Dedifferentiated amniotic fluid mesenchymal stem cell (primary cell): Measurements from ENCODE around the gene PRKN.

Experiments used
- DNase-seq: peaks from one replicate; pipeline ENCODE4 v3.0.0-alpha.2; 2016; ENCODE audit errors: extremely low spot score

The PRKN gene

DNA sequence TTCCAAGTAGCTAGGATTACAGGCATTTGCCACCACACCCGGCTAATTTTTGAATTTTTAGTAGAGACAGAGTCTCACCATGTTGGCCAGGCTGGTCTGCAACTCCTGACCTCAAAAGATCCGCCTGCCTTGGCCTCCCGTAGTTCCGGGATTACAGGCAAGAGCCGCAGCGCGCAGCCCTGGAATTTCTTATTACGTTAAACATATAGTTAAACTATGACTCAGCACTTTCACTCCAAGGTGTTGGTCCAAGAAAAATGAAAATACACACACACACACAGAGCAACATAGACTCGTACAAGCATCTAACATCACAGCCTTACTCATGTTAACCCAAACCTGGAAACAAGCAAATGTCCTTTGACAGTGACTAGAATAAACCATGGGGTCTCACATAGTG lies 663.9 kb downstream of the PRKN start:
- DNase-seq, result no peak

DNA sequence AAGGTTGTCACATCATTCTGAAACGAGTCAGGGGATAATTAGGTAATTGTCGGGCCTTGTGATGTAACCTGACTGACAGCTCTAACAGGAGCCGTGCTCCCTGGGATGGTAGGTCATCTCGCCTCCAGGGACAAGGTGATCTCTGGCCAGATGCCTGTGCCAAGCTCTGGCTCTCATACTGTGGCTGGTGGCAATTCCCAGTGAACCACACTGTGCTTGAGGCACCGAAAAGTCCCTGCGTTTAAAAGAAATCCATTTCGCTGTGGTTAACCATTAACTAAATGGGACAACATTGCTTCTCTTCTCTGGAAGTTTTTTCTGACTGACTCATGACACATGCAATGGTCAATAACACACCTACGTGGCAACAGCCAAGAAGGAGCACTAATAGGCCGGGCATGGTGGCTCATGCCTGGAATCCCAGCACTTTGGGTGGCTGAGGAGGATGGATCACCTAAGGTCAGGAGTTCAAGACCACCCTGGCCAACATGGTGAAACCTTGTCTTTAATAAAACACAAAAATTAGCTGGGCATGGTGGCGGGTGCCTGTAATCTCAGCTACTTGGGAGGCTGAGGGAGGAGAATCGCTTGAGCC lies 669.2 kb downstream of the PRKN start:
- DNase-seq, result no peak

DNA sequence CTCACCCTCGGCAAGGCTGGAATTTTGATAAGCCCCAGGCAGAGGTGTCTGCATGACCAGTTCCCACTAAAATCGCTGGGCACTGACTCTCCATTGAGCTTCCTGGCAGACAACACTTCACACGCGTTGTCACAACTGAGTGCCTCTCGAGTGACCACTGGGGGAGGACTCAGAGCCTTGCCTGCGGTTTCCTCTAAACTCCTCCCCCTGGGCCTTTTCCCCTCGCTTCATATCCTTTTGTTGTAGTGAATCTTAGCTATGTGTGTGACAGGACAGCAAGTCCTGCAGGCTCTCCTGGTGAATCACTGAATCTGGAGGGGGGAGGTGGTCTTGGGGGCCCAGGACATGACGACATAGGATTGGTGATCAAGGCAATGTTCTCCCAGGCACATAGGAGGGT lies 670.8 kb downstream of the PRKN start:
- no peak for DNase-seq

DNA sequence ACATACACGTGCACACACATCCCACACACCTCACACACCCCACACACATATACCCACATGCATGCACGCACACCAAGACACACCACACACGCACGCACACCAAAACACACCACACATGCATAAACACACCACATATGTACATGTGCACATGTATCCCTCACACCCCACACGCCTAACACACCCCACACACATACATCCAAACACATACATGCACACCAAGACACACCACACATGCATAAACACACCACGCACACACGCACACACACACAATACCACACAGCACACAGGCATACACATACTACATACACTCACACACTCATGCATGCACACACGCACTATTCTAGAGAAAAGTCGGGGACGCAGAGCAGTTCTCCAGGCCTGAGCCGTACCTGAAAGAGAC lies 671.5 kb downstream of the PRKN start:
- no peak for DNase-seq

DNA sequence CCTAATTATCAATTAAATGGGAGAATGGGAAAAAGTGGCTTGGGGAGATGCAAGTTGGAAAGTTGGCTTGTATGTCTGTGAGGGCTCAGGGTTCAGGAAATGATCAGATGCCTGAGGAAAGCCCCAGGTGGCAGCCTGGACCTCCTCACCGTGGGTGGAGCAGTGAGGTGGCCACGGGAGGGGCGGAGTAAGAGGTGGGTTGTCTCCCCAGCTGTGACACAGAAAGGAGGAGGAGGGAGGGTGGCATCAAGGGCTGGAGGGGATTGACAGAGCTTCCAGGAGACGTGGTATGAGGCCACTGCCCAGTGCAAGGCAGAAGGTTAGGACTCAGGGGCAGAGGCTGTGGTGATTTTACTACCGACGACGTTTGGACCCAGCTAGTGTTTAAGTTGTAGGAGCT lies 672.2 kb downstream of the PRKN start:
- DNase-seq, result no peak

DNA sequence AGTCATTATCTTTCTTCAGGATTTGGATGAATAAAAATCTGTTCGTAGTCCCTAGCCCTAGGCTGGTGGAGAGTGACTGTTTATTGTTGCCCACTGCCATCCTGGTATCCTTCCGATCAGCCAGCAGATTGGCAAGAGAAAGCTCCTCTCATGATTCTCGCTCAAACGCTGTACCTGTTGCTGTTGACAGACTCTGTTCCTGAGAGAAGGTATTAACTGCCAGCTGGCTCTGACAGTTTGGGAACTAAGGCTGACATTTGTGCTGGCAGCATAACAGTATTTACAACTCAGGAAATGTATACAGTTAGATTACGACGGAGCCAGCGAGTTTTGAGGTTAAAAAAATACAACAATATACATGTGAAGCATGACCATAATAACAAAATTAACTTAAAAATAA lies 674.5 kb downstream of the PRKN start:
- DNase-seq, result no peak

DNA sequence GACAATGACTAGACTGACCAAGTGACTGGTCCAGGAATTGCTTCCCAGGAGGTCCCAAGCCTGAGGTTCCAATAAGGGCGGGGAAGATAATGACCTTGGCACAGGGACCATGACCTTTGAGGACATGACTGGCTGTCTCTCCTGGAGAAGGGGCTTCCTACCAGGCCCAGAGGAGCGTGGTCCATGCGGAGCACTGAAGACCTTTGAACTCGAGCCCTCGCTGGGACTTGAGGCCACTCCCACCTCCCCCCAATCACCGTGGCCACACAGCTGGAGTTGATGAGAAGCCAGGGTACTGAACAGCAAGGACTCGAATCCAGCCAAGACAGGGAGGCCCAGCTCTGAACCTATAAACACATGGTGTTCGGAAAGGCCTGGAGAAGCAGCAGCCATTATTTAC lies 677.0 kb downstream of the PRKN start:
- no peak for DNase-seq

DNA sequence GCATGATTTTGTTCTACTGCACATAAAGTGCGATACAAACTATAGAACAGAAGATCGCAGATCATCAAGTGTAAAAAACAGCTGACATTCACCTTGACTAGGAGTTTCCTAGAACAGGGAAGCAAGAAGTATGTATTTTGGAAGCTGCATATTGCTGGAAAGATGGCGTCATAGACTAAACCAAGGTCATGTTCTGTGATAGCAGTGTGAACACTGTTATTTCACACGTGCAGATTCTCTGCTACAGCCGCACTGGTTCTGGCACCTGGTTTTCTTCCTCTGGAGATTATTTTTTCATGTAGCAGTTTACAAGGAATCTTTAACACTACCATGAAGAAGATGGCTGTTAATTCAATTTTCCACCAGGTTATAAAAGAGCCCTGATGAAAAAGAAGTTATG lies 681.2 kb downstream of the PRKN start:
- DNase-seq, result no peak

DNA sequence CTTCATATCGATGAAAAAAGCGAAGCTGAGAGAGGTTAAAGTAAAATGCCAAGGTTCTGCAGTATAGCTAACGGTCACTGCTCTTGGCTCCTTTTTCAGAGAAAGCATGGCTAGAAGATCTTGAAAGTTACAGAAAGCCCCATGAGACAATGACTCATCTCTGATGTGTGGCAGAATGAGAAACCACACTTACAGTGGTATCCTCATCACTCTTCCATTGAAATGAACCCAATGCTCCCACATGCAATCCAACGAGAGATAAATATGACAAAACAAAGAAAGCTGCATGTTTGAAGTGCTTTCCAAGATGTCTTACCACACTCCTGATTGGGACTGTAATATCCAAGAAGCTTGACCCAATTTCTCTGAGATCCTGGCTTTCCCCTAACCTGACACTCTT lies 694.9 kb downstream of the PRKN start:
- DNase-seq, result no peak

DNA sequence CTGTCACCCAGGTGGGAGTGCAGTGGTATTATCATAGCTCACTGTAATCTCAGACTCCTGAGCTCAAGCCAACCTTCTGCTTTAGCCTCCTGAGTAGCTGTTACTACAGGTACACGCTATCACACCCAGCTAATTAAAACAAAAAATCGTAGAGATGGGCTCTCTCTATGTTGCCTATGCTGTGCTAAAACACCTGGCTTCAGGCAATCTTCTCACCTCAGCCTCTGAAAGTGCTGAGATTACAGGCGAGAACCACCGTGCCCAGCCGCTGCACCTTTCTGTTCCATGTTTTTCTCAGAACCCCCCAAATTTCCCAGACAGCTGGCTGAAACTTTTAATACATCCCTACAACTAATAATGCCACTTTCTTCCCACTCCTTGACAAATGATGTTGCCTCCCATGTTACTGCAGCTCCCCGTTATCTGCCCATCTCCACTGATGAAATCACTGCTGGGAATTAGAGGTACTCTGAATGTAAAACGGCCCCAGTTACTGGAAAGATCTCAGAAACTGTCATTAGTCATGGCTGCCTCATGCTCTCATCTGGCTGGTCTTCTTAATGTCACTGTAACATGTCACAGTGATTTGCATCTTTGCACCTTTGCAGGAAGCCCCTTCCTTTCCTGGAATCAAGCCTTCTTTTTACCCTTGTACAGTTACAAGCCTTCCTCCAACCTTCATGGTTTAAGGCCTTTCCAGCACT lies 697.5 kb downstream of the PRKN start:
- DNase-seq, result no peak

DNA sequence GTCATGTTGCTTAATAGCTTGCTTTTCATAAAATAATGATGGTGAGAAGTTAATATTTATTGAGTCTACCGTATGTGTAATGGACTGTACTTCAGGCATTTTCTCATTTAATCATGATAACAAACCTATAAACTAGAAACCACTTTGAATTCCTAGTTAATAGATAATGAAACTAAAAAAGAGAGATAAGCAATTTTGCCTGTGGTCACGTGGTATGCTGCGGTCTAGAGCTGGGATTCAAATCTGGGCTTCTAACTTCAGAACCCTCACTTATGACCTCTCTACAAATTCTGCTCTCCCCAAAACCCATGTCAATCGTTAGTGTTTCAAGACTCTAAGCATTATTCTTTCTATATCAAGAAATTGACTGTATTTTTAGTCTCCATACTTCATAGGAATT lies 700.7 kb downstream of the PRKN start:
- no peak for DNase-seq

DNA sequence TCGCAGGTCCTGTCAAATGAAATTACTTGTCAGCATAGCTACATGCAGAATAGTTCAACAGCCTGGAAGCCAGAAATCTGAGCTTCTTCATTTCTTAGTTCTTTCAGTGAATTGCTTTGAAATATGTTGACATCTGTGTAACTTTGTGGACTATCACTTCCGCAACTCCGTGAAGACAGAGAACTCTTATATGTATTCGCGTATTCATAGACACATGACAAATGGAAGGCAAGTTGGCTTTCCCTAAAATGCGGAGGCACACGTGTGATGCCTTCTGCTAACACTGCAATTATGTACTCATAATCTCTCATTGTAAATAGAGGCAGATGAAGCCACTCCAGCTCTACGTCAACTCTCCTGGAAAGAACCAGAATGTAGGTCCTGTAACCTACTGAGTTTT lies 701.5 kb downstream of the PRKN start:
- DNase-seq, result no peak

DNA sequence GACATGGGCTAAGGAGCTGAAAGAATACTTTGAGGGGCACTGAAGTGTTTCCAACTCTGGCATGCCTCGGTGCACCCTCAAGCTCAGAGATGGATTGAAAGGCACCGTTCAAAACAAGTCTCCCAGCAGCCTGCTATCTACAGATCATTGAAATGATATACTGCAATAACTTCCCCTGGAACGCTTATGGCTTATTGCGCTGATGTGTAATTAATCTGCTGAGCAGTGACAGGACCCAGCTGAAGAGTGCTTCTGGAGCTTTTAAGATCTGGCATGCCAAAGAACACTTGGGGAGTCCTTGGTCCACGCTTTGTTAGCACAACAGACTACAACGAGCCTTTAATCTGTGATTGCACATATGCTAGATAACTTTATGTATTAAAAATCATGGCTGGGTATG lies 708.2 kb downstream of the PRKN start:
- no peak for DNase-seq

DNA sequence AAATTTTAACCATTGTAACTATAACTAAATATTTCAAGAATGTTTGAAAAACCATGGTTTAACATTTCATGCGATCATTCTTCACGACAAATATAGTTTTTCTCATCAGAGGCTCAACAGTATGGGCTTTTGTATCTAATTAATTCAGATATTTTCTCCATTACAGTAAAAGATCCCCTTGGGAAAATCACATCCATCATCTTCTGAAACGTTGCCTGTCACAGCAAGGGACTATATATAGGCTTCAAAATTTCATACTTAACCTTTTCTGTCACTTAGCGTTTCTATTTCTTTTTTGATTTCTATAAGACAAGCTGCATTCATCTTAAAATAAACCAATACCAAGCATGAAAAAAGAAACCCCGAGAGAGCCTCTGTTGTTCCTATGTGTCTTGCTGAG lies 710.0 kb downstream of the PRKN start:
- no peak for DNase-seq

DNA sequence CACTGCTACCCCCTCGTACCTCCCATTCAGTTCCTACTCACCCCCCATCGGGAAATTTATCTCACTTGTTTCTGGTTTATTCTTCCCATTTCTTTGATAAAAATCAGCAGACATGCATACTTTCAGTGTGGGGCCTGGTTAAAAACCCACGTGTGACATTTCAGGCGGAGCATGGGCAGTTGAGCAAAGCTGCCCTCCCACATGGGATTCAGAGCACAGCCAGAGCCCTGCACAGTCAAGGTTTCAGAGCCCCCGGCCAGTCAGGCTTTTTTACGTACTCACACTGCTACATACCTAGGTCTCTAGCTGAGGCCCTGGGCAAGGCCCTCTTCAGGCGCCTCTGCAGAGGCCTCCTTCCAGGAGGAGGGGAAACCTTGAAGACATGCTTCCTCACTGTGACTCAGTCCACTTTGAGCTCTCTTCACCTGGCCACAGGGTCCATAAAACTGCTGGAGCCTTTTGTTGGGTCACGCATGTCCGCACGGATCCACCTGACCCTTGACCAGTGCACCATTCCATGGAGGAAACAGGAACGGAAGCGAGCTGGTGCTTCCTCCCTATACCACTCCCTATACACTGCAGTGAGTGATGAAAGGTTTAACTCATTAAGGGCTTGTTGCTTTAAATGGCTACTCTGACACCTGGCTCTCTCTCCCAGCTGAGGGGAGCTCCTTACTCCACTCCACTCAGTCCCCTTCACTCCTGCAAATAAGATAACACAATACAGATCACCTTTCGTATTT lies 713.3 kb downstream of the PRKN start:
- DNase-seq, result no peak

DNA sequence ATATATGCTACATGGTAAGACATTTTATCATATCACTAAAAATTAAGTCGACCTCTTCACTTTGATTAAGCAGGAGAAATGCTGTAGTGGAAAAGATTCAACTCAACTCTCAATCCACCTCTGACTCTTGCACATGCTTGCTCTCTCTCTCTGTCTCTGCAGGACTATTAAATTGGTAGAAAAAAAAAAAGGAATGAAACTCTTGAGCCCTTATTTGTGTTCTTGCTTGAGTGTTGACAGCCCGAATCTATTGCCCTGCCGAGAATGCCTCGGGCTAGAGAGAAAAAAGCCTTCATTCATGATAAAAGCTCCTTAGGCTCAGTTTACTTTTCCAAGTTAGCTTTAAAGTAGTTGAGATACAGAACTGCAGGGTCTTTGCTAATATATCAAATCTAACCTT lies 722.2 kb downstream of the PRKN start:
- no peak for DNase-seq

DNA sequence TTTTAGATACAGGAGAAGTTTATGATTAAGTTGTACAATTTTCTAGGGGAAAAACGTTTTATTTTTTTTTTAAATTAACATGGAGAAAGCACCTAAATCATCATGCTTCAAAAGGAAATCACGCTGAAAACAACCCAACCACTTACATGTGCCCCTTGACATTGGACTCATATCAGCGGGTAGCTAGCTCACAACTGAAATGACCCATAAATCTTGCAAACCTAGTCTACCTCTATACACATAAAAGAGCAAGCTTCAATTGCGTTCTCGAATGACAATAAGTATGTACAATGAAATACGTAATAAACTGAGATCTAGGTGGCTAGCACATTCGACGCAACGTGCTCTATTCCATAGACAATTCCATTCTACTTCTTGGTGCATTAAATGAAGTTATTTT lies 730.8 kb downstream of the PRKN start:
- DNase-seq, result no peak

DNA sequence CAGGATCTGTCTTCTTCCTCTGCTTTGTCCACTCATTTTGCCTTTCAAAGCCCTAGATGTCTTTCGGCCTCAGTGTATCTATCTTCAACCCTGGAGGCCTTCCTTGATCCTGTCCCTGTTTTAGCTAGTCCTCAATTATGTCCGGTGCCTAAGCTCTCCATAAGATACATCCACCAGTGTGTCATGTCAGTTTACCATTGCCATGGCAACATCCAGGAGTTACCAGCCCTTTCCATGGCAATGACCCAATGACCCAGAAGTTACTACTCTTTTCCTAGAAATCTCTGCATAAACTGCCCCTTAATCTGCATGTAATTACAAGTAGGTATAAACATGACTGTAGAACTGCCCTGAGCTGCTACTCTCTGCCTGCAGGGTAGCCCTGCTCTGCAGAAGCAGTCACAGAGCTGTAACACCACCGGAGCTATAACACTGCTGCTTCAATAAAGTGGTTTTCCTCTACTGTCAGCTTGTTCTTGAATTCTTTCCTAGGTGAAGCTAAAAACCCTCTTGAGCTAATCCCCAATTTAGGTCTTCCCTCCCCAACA lies 741.6 kb downstream of the PRKN start:
- DNase-seq, result no peak

DNA sequence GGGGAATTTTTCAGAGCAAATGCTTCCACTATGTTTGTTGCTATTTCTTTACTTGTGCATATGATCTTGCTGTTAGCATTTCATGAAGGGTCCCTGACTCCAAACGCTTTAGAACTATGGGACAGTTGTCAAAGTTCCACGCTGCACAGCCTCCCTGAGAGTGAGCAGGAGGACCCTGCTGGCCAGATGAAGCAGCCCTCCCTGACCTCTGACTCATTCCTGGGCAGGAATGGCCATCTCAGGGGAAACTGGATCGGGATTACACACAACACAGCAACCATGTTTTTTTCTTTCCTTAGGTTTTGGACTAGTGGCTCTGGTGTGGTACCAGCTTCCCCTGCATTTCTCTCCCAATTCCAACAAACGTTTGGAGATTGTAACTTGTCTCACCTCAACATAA lies 742.9 kb downstream of the PRKN start:
- no peak for DNase-seq

DNA sequence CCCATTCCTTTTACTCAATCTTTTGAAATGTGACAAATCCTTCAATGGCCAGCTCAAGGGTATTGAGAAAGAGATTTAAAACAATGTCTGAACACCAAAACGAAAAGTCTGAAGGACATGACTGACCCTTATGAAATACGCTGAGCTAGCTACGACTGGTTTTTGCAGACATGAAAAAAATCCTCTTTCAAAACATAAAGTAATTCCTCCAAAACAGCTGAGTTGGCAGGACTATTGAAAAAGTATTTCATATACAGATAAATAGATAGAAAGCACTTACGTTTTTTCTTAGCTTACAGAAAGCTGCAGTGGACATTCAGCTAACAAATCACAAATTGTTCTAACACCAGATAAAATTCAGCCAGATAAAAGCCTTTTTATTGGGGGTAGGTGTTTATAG lies 751.0 kb downstream of the PRKN start:
- DNase-seq, result no peak

DNA sequence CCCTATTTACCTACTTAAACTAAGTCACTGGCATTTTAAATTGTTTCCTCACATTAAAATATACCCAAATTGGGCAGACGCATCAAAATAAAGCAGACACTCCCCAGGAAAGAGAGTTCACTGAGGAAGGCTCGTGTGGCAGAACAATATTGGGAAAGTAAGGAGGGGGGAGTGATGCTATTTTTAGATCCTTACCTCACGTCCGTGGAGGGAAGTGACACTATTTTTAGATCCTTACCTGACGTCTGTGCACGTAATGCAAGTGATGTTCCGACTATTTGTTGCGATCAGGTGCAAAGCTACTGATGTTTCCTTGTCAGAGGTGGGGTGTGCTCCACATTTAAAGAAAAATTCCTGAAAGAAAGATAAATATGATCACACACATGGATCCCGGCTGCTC lies 754.5 kb downstream of the PRKN start:
- DNase-seq, result no peak

DNA sequence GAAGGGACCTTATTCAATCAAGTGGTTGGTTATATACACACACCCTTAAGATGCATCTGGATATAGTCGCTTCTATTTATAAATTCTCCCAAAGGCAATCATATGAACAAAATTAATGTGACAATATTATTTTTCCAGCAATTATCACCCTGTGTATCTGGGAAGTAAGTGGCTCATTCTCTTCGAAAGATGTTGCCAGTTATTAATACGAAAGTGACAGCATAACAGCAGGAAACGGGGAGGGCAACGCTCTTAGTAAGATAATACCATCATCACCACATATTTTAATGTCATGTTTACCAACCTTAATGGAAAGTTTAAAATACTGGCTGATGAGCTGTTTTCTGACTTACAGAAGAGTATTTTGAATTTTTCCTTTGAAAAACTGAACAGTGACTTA lies 756.5 kb downstream of the PRKN start:
- DNase-seq, result no peak

DNA sequence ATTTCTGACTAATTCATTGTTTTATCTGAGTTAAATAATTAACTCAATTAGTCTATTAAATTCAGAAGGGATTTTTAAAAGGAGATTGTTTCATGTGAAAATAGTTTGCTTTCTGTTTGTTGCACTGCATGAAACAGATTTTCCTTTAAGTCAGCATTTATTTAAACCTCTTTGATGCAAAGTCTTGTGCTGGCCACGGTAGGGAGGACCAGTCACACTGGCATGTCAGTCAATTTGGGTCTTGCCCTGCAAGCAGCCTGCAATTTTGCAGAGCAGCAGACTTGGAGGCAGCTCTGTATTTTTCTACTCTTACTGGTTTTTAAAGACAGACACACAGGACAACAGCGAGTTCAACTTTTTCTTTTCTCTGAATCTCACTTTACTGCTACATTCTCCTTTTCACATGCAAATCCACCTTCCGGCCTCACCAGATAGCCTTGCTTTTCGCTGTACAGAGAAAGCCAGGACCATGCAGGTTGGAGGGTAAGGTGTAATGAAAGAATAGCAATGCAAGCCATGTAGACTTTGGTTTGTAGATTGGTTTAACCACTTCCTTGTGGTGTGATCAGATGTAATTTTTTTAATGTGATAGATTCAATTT lies 763.8 kb downstream of the PRKN start:
- no peak for DNase-seq
